ENCODE results near the gene PCDH15.

- TF ChIP-seq CTCF (IDR thresholded peaks at IDR 0.05), result no peak
- no peak for TF ChIP-seq POLR2A (IDR thresholded peaks at IDR 0.05)
- TF ChIP-seq EP300 (IDR thresholded peaks at IDR 0.05), result no peak
Measured at GRCh38 chr10:54487743-54488142, 313.3 kb downstream of the PCDH15 start.
